ENCODE measurements around the gene PNMA6E.
"Not testable (repeated sequence)": the region's sequence is repeated elsewhere in the genome, so short reads cannot be mapped to it uniquely, and the experiment has no call there.

DNA sequence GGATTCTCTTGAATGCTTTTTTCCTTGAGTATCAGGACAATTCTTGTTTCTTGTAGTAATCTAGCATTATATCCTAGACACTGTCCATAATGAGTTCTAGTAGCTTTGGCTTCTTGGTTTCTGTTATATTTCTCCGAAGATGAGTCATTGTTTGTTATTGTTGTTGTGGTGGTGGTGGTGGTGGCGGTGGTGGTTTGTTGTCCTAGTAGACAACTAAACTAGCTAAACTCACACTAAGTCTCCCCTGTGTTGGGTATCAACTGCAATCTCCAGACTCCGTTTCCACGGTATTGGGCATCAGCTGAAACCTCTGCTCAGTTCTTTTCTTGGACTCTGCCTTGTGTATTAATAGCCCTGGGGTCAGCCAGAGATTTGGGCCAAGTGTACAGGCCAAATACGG is 3.2 kb upstream of the PNMA6E start:
- TF ChIP-seq, protein P1, sequence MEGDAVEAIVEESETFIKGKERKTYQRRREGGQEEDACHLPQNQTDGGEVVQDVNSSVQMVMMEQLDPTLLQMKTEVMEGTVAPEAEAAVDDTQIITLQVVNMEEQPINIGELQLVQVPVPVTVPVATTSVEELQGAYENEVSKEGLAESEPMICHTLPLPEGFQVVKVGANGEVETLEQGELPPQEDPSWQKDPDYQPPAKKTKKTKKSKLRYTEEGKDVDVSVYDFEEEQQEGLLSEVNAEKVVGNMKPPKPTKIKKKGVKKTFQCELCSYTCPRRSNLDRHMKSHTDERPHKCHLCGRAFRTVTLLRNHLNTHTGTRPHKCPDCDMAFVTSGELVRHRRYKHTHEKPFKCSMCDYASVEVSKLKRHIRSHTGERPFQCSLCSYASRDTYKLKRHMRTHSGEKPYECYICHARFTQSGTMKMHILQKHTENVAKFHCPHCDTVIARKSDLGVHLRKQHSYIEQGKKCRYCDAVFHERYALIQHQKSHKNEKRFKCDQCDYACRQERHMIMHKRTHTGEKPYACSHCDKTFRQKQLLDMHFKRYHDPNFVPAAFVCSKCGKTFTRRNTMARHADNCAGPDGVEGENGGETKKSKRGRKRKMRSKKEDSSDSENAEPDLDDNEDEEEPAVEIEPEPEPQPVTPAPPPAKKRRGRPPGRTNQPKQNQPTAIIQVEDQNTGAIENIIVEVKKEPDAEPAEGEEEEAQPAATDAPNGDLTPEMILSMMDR (IDR thresholded peaks at IDR 0.05; ENCODE audit: low read depth, low read length), result not testable (repeated sequence)
- TF ChIP-seq POLR2A (IDR thresholded peaks at IDR 0.05; ENCODE audit: extremely low read depth, insufficient read length); MYC (IDR thresholded peaks at IDR 0.05; ENCODE audit: low read depth, low read length): not testable (repeated sequence)
- TF ChIP-seq, protein P2, sequence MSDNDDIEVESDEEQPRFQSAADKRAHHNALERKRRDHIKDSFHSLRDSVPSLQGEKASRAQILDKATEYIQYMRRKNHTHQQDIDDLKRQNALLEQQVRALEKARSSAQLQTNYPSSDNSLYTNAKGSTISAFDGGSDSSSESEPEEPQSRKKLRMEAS (IDR thresholded peaks at IDR 0.05; ENCODE audit: low read depth, low read length), result not testable (repeated sequence)
